UCSD-AML1 (cell line): ENCODE results near the gene TMEM97.
"Not testable (repeated sequence)": the region's sequence is repeated elsewhere in the genome, so short reads cannot be mapped to it uniquely, and the experiment has no call there.

Experiments used
- DNase-seq: peaks from one replicate; lab custom pipeline; 2025; ENCODE audit not compliant: unreplicated experiment; lab: John Stamatoyannopoulos, UW

TMEM97 gene

DNA sequence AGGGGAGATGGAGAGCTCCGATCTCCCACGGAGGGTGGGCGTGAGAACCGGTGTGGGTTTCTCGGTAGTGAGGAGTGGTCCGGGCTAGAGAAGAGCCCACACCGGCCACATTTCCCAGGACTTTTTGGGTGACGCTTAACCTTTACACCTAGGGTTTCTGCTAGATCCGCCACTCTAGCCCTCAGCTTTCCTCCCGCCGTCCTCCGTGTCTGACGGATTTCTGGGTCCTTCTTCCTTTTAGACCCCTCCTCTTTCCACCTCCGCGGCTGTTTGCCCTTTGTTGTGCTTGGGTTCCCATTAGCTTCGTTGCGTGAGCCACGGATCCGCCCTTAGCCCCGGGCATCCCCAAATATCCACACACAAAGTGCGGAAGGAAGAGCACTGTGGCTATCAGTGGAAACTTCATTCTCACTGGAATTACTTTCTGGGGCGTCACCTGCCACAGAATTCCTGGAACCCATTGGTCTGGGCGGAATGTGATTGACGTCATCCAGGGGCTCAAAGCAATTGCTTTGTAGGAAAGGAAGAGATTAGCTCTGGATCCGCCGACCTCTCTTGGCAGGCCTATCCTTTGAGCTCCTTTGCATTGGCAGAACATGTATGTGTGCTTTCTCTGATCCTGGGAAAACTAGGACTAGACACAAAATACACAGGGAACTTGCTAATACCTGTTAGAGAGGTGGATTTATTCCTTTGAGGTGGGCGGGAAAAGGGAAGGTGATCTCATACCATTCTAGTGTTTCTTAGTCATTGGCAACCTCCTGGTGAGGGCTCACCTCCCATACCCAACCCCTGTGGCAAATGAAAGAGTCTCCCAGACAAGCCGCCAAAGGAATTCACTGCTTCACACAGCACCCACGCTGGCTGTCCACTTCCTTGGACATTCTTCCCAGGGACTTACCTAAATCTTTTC, 17.2 kb downstream of the TMEM97 start:
- peak; percentile 49 for DNase-seq

DNA sequence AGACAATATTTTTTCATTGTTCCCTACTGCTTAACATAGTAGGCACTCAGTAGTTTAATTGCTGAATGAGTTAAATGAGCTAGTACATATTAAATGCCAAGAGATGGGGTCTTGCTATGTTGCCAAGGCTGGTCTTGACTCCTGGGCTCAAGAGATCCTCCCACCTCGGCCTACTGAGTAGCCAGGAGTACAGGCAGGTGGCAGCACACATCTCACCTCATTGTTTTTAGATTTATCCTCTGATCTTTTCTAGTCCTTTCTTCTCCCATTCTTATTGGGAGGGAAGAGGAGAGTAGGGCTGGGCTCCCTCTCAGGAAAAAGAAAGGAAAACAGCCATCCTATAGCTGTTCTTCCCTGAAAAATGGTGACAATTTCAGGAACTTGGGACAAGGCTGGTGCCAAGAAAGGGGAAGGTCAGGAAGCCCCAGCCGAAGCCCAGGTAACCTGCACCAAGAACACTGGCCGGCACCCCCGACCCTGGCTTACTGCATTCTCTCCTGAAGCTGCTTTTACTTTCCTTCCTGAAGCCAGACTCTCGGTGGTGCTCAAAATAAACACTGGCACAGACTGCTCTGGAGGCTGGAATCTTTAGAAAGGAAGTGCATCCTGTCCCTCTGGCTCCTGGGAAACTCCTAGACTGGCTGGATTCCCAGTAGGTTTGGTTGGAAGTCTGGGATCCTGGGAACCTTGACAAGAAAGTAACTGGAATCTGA, 19.2 kb downstream of the TMEM97 start:
- DNase-seq, result no peak

DNA sequence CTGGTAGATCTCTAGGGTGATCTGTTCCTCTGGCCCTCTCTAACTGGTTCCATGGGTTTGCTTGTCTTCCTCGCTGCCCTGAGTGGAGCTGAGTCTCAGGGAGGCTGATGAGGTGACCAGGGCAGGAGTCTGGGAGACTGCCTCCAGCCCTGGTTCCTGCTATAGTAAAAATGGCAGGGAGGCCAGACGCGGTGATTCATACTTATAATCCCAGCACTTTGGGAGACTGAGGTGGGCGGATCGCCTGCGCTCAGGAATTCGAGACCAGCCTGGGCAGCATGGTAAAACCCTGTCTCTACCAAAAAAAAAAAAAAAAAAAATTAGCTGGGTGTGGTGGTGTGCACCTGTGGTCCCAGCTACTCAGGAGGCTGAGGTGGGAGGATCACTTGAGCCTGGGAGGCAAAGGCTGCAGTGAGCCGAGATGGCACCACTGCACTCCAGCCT, 19.8 kb downstream of the TMEM97 start:
- DNase-seq, result not testable (repeated sequence)

DNA sequence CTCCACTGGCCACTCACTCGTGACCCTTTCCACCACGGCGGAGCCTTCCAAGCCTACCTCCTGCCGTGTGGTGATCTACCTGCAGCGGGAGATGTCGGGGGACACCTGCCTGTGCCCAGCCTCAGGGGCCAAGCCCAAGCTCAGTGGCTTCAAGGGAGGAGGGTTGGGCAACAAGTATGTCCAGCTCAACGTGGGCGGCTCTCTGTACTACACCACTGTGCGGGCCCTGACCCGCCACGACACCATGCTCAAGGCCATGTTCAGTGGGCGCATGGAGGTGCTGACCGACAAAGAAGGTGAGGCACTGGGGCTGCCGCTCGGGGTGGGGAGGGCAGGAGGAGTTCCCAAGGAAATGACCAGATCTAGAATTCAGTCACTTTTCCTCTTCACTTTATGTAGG, 20.4 kb downstream of the TMEM97 start:
- DNase-seq, result no peak

DNA sequence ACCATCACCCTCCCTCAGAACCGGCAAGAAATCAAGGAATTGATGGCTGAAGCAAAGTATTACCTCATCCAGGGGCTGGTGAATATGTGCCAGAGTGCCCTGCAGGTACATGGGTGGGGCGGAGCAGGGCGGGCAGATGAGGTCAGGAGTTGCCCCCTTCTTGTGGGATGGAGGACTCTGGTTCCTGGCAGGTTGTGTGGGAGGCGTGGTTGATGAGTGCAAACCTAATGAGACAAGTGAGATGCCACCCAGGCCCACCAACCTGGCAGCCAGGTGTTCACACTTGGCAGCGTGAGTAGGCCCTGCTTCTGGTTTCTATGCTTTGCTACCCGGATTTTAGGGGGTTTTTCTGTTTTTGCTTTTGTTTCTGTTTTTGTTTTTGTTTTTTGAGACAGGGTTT, 21.4 kb downstream of the TMEM97 start:
- no peak for DNase-seq

DNA sequence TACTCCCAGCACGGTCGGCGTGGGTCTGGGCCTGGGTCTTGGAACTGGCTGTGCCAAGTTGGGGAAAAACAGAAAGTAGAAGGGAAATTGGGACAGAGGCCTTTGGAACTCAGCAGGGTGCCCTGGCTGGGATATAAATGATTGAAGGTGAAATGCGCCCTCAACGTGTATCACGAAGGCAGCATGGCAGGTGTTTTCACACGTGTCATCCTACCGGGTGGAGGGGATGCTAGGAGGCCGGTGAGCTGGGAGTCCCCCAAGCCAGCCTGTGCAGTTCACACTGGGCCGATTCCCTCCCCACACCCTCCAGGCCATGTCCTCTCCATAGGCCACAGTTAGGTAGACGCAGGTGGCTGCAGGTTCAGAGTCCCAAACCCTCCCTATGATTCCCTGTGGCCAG, 22.5 kb downstream of the TMEM97 start:
- no peak for DNase-seq

DNA sequence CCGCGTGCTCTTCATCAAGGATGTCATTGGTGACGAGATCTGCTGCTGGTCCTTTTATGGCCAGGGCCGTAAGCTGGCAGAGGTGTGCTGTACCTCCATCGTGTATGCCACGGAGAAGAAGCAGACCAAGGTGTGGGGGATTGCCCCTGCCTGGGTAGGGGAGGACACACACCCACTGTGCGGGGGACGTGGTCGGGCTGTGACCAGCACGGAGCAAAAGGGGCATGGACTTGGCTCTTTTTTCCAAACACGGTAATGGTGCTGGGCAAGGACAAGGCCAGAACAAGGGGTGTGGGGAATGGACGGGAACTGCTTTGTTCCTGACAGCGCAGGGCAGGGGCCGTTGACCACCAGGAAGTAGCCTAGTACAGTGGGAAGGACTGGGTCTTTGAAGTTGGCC, 23.3 kb downstream of the TMEM97 start:
- no peak for DNase-seq

DNA sequence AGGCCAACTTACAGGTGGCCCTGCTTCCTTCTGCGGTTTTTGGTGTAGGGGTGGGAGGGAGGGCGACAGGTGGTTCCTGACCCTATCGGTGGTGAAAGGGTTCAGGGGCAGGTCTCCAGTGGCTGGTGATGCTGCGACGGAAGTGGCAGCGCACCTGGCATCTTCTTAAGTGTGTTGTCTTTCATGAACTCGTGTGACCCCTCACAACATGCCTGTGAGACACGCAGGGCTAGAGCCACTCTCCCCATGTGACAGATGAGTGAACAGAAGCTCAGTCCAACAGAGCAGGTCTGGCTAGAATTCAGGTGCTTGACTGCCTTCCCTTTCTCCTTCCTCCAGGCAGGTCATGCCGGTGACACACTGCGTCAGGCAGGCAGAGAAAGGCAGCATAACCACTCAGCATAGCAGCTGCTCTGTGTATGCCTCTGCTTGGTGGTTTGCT, 24.5 kb downstream of the TMEM97 start:
- DNase-seq, result no peak

DNA sequence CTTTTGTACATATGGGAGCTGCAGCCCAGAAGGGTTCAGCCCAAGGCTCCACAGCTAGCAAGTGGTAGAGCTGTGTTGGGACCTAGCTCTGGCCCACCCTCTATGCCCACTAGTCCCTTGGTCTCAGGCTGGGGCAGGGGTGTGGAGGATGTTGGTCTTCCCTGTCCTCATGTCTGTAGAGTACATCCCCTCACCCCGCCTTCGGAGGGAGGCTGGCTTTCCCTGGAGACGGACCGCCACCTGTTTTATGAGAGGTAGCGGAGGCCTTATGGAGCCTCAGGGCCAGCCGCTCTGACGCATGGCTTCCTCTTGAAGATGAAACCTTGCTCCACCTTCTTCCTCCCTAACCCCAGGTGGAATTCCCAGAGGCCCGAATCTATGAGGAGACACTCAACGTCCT, 25.0 kb downstream of the TMEM97 start:
- DNase-seq, result no peak

DNA sequence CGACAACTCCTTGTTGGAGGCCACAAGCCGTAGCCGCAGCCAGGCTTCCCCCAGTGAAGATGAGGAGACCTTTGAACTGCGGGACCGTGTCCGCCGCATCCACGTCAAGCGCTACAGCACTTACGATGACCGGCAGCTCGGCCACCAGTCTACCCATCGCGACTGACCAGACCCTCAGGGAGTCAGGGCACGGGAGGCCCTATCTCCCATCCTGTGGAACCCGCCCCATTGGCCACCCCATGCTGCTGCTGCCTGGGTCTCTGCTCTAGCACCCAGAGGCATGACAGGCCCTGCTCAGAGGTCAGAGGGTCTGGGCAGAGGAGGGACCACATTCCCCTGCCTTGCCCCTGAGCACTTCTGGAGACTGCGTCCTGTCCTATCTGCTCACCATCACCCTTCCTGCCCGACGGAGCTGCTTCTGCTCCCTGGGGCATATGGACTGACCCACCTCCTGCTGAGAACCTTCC, 25.5 kb downstream of the TMEM97 start:
- no peak for DNase-seq

DNA sequence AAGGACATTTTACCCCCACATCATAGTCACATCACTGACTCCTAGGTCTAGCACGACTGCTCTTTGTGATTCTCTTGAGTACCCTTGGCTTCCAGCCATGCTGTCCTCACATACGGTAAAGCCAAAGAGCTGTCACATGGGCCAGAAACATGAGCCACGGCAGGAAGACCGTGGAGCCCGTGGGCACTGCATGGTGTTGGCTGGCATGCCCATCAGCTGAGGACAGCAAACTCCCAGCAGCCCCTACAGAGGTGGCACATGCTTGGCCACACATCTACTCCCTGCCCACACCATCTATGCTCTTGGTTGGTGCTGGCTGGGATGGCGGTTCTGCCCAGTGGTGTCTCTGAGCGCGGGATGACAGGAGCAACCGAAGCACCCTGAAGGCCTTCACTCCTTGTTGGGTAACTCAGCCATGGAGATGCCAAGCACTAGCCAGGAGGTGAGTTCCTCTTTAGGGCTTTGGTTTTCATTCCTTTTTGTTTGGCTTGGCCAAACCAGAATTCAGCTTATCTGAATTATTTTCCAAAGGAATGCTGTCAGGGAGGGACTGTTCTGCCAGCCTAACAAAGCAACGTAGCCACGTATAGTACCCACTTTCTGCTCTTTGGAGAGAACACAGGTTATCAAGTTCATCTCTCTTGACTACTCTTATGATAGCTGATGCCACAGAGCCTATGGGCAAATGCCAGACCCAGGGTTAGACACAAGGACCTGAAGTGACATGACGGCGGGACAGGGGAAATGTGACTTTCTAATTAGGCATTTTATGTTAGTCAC, 26.6 kb downstream of the TMEM97 start:
- no peak for DNase-seq

DNA sequence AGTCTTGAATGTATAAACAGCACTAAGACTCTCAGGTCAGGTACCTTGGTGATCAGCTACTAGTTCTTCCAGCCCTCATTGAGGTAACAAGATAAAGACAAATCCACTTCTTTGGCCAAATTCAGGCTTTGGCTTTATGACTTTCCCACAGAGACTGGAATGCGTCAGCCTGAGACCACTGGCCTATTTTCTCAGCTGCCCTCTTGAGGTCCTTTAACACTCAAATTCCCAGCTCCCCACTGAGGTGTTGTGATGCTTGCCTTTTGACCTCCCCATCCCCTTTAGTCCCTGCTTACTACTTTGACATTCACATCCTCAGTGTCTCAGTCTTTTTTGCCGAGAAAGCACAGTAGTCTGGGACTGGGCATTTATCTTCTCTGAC, 27.2 kb downstream of the TMEM97 start:
- no peak for DNase-seq

DNA sequence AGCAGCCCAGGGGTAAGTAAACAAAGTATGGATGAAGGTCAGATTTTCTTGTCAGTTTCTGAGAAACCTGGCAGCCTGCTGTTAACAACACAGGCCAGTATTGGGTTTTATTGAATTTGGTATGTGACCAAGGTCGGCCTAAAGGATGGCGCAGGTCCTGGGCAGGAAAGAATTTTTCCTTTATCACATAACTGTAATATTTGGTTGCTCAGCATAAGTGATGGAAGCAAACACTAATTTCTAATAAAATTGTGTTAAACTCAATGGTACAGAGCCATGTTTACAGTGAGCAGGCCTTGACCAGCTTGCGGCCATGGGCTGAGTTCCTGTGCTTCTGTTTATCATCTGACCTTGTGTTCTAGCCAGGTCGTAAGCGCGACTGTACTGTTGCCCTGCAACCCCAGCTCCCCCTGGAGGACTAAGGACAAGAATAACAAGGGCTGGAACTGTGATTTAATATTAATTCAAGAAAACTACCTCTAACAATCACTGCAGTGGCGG, 27.8 kb downstream of the TMEM97 start:
- DNase-seq, result no peak

DNA sequence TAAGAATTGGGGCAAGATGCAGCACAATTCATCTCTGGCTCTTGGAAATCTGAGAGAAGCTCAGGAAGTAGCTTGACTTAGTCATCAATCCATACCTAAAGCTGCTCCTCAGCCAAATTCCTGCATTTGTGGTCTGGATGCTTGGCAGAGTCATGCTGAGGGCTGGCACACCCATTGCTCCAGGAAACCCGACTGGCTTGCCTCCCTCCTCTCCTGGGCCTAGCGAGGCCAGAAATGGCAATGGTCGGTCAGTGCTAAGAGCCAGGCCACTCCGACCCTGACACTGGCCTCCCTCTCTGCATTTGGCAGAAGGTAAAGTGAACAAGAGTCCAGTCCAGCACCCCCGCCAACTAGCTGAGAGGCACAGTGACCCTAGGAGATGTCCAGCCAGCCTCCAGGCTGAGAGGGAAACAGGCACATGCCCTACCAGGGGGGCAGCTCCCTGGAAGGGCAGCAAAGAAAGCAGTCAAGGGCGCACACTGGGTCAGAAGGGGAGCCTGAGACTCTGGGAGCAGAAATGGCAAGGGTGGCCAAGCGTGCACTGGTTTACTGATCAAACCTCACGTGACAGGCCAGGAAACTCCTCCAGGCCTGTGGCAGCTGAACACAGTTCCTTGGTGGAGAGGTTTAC, 28.4 kb downstream of the TMEM97 start:
- no peak for DNase-seq

DNA sequence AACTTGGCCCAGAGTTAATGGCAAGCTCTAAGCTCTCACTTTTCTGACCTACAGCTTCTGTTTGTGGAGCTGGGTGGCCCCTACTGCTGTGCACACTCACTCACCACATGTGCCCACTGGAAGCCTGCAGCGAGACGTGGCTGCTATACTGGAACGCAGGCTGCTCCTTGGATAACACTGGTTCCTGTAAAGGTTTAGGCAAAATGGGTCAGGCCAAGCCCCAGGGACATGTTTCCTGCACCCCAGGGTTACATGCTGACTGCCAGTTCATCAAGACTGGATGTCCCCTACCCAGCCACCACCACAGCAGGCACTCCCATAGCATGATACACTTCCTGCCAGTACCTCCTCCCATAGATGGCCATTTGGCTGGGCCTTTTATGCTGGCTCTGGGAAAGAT, 30.0 kb downstream of the TMEM97 start:
- DNase-seq, result no peak

DNA sequence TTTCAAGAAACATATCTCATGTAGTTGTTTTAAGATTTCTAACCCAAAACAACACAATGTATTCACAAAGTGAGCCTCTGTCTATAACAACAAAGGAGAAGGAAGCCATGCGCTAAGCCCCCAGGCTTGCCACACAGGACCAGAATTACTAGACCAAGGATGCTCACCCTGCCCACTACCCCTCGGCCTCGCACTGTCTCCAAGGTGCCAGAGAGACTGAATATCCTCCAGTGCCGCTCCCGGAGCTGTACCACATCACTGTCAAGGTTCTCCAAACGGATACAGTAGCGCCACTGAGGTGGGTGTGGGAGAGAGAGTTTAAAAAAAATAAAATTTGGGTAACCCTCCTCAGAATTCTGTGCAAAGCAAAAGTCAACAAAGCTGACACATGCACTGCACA, 31.3 kb downstream of the TMEM97 start:
- DNase-seq, result no peak

DNA sequence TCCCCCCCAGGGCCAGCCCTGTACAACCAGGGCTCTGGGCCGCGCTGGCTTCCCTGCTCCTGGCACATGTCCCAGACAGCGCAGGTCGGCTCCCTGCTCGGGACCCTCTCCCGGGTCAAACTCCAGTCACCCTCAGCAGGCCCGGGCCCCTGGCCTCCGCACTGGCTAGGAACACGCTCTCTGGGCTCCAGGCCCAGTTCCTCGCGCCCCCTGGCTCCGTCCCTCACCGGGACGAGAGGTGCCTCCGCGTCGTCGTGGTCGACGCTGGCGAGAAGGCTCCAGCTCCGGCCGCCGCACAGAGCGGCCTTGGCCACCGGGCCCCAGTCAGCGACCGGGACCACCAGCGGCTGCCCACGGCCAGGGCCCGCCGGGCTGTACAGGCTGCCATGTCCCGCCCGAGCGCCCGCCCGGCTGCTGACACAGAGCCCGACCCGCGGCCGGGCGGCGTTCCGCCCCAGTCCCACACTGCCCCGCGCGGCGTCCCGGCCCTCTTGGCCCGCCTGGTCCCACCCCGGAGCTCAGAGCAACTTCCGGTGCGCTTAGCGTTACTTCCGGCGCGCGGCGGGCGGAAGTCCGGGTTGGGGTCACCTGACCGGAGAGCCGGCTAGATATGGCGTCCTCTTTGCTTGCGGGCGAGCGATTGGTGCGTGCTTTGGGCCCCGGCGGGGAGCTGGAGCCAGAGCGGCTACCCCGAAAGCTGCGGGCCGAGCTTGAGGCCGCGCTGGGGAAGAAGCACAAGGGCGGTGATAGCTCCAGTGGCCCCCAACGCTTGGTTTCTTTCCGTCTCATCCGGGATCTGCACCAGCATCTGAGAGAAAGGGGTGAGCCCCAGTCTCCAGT, 38.3 kb downstream of the TMEM97 start, which contains the start of gene POLDIP2:
Gene POLDIP2, minus strand, starts transcription at position 467 of the 840 bp plus-strand sequence. Its CDS starts 79 bp downstream, at position 388.
- peak; percentile 96 for DNase-seq

DNA sequence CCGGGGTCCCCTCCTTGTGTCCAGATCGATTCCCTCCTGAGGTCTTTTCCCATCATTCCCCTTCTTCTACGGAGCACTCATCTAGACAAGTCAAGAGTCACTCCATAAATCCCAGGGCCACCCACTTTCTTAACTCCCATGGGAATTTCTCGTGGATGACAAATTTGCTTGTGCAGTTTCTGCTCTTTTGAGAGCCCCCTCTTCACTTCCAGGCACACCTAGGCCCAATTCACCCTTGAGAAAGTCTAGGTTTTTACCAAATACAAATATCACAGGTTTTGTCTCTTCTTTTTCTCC, 38.8 kb downstream of the TMEM97 start:
- no peak for DNase-seq

DNA sequence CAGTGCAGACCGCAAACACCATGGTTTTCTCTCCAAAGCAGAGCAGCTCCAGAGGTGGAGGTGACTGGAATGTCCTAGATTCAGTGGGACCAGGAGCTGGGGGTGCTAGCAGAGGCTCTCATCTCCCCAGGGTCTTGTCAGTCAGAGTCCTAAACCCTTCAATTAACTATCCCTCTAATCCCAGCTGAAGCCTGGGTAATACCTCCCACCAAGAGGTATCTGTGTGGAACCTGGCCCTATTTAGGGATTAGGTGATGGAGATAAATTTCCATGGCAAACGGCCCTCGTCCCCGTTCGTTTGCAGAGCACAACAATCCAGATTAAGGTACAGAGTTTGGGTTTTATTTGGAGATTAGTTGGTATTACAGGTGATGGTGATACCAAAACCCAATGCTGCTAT, 44.2 kb downstream of the TMEM97 start:
- DNase-seq, result no peak
